HepG2 (cell line): Measurements from ENCODE around the gene MAMSTR. TPM values are rescaled to one million over a fixed set of nuclear protein-coding genes. Genes with fewer than 3 reads are reported as not detected.
A peak's percentile ranks its signal among the peaks of the same experiment; 100 is the strongest.

Source experiments
- CHD4 ChIP-seq: fragments of 200-600 bp; sonication (generic); IDR thresholded peaks from 2 replicates; pipeline ENCODE4 v1.7.0; 2017; ENCODE audit warnings: mild to moderate bottlenecking, low read length, borderline replicate concordance
- FOSL2 ChIP-seq: sonication (generic); formaldehyde crosslinking; IDR thresholded peaks from 2 replicates; pipeline ENCODE4 v1.4.0; 2020; ENCODE audit warnings: missing genetic modification reagents
- MYNN ChIP-seq: sonication (generic); formaldehyde crosslinking; IDR thresholded peaks from 2 replicates; pipeline ENCODE4 v1.4.0; 2020; ENCODE audit warnings: mild to moderate bottlenecking, low read depth, missing genetic modification reagents
- ZBTB21 ChIP-seq: sonication (generic); formaldehyde crosslinking; IDR thresholded peaks from 2 replicates; pipeline ENCODE4 v1.4.0; 2020; ENCODE audit warnings: missing genetic modification reagents
- ZBTB3 ChIP-seq: sonication (generic); formaldehyde crosslinking; IDR thresholded peaks from 2 replicates; pipeline ENCODE4 v1.4.0; 2020; ENCODE audit warnings: low read depth, mild to moderate bottlenecking, moderate library complexity, missing genetic modification reagents, borderline replicate concordance
- ZNF224 ChIP-seq: sonication (generic); formaldehyde crosslinking; IDR thresholded peaks from 2 replicates; pipeline ENCODE4 v1.5.0; 2020; ENCODE audit warnings: mild to moderate bottlenecking, missing genetic modification reagents
- ZNF263 ChIP-seq: sonication (generic); formaldehyde crosslinking; IDR thresholded peaks from 2 replicates; pipeline ENCODE4 v1.4.0; 2020; ENCODE audit warnings: missing genetic modification reagents
- ZNF367 ChIP-seq: sonication (generic); formaldehyde crosslinking; IDR thresholded peaks from 2 replicates; pipeline ENCODE4 v1.4.0; 2020; ENCODE audit warnings: missing genetic modification reagents, borderline replicate concordance
- polyA plus RNA-seq, 8 experiments: library from polyadenylated mRNA; depleted of rRNA in 3 of 8; stranded (reverse) in 7 of 8; unstranded in 1 of 8; fragments of >200 nt; fragmentation: Illumina TruSeq in 4 of 8; extraction: Trizol in 4 of 8; gene quantifications; 2 replicates each; pipeline versions ENCODE4 v1.2.1 to v1.2.3, GENCODE V29; 2011 to 2016; ENCODE audit warnings: low read depth in 4 of 8, missing spikeins in 1 of 8, mixed read lengths in 1 of 8; ENCODE audit not compliant: insufficient read depth in 1 of 8
- total RNA-seq, 5 experiments: library from RNA; depleted of rRNA; stranded (reverse); fragments of >200 nt; fragmentation: Illumina TruSeq; extraction: Trizol; gene quantifications; 2 replicates each; pipeline ENCODE4 v1.2.3, GENCODE V29; 2016; ENCODE audit warnings: low read depth in 1 of 5
- TF ChIP-seq, protein P1 (sequence below): sonication (generic); formaldehyde crosslinking; IDR thresholded peaks from 2 replicates; pipeline ENCODE4 v1.4.0; 2020; ENCODE audit warnings: missing genetic modification reagents, borderline replicate concordance
- TF ChIP-seq, protein P2 (sequence below): sonication (generic); formaldehyde crosslinking; IDR thresholded peaks from 2 replicates; pipeline ENCODE4 v1.5.0; 2020; ENCODE audit warnings: missing genetic modification reagents
- TF ChIP-seq, protein P3 (sequence below): sonication (generic); formaldehyde crosslinking; IDR thresholded peaks from 2 replicates; pipeline ENCODE4 v1.4.0; 2020; ENCODE audit warnings: mild to moderate bottlenecking, missing genetic modification reagents
- TF ChIP-seq, protein P4 (sequence below): sonication (generic); formaldehyde crosslinking; IDR thresholded peaks from 2 replicates; pipeline ENCODE4 v1.8.0; 2022; ENCODE audit warnings: missing genetic modification reagents, mild to moderate bottlenecking, moderate library complexity, borderline replicate concordance

Gene MAMSTR
- total and polyA plus RNA-seq, 2 of the 13 experiments (the other 11 are each of a cell fraction or from before 2014, with no cell fraction given): 2.2 to 2.4 TPM

DNA sequence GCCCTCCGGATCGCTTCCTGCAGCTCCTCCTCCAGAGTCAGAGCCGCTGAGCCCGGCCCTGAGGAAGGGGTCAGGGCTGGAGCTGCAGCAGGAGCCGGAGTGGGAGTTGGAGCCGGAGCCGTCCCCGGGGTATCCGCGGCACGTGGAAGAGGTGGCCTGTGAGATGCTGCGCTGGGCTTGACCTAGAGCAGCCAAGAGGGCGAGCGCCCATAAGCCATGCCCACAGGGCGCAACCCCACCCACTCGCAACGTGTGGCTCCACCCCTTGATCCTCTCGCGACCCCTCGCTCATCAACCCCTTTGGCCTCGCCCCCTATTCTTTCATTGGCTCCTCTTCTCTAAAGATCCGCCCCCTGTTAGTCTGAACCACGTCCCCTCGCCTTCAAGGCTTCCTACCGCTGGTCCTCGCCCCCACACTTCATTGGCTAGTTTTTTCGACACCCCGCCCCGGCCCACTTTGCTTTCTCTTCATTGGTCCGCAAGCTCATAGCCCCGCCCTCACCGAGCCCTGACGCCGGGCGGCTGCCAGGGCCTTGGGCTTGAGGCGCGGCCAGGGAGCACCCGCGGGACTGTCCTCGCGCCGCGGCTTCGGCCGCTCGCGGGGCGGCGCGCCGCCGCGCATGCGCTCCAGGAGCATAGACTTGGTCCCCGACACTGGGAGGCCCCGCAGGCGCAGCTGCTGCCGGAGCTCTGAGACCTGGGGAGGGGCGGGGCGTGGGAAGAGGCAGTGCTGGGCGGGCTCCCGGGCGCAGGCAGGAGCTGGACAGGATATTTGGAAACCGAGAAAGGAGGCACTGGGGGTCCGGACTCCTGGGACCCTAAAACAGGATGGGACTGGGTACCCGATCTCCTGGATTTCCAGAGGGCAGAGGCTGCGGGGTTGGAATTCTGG lies 5.4 kb downstream of the MAMSTR start (continued):
- TF ChIP-seq, protein P1, sequence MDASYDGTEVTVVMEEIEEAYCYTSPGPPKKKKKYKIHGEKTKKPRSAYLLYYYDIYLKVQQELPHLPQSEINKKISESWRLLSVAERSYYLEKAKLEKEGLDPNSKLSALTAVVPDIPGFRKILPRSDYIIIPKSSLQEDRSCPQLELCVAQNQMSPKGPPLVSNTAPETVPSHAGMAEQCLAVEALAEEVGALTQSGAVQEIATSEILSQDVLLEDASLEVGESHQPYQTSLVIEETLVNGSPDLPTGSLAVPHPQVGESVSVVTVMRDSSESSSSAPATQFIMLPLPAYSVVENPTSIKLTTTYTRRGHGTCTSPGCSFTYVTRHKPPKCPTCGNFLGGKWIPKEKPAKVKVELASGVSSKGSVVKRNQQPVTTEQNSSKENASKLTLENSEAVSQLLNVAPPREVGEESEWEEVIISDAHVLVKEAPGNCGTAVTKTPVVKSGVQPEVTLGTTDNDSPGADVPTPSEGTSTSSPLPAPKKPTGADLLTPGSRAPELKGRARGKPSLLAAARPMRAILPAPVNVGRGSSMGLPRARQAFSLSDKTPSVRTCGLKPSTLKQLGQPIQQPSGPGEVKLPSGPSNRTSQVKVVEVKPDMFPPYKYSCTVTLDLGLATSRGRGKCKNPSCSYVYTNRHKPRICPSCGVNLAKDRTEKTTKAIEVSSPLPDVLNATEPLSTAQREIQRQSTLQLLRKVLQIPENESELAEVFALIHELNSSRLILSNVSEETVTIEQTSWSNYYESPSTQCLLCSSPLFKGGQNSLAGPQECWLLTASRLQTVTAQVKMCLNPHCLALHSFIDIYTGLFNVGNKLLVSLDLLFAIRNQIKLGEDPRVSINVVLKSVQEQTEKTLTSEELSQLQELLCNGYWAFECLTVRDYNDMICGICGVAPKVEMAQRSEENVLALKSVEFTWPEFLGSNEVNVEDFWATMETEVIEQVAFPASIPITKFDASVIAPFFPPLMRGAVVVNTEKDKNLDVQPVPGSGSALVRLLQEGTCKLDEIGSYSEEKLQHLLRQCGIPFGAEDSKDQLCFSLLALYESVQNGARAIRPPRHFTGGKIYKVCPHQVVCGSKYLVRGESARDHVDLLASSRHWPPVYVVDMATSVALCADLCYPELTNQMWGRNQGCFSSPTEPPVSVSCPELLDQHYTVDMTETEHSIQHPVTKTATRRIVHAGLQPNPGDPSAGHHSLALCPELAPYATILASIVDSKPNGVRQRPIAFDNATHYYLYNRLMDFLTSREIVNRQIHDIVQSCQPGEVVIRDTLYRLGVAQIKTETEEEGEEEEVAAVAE (CRISPR knock-in tag): no peak; the same call in 1 of the 2 replicates
- TF ChIP-seq MYNN (CRISPR knock-in tag) (no peak), ZNF224 (CRISPR knock-in tag) (no peak), ZBTB21 (no peak), FOSL2 (CRISPR knock-in tag) (no peak), ZNF263 (peak; percentile 95), ZBTB3 (CRISPR knock-in tag) (no peak), CHD4 (no peak), ZNF367 (CRISPR knock-in tag) (no peak)
- TF ChIP-seq, protein P2, sequence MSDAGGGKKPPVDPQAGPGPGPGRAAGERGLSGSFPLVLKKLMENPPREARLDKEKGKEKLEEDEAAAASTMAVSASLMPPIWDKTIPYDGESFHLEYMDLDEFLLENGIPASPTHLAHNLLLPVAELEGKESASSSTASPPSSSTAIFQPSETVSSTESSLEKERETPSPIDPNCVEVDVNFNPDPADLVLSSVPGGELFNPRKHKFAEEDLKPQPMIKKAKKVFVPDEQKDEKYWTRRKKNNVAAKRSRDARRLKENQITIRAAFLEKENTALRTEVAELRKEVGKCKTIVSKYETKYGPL (CRISPR knock-in tag): no peak
- TF ChIP-seq, protein P3, sequence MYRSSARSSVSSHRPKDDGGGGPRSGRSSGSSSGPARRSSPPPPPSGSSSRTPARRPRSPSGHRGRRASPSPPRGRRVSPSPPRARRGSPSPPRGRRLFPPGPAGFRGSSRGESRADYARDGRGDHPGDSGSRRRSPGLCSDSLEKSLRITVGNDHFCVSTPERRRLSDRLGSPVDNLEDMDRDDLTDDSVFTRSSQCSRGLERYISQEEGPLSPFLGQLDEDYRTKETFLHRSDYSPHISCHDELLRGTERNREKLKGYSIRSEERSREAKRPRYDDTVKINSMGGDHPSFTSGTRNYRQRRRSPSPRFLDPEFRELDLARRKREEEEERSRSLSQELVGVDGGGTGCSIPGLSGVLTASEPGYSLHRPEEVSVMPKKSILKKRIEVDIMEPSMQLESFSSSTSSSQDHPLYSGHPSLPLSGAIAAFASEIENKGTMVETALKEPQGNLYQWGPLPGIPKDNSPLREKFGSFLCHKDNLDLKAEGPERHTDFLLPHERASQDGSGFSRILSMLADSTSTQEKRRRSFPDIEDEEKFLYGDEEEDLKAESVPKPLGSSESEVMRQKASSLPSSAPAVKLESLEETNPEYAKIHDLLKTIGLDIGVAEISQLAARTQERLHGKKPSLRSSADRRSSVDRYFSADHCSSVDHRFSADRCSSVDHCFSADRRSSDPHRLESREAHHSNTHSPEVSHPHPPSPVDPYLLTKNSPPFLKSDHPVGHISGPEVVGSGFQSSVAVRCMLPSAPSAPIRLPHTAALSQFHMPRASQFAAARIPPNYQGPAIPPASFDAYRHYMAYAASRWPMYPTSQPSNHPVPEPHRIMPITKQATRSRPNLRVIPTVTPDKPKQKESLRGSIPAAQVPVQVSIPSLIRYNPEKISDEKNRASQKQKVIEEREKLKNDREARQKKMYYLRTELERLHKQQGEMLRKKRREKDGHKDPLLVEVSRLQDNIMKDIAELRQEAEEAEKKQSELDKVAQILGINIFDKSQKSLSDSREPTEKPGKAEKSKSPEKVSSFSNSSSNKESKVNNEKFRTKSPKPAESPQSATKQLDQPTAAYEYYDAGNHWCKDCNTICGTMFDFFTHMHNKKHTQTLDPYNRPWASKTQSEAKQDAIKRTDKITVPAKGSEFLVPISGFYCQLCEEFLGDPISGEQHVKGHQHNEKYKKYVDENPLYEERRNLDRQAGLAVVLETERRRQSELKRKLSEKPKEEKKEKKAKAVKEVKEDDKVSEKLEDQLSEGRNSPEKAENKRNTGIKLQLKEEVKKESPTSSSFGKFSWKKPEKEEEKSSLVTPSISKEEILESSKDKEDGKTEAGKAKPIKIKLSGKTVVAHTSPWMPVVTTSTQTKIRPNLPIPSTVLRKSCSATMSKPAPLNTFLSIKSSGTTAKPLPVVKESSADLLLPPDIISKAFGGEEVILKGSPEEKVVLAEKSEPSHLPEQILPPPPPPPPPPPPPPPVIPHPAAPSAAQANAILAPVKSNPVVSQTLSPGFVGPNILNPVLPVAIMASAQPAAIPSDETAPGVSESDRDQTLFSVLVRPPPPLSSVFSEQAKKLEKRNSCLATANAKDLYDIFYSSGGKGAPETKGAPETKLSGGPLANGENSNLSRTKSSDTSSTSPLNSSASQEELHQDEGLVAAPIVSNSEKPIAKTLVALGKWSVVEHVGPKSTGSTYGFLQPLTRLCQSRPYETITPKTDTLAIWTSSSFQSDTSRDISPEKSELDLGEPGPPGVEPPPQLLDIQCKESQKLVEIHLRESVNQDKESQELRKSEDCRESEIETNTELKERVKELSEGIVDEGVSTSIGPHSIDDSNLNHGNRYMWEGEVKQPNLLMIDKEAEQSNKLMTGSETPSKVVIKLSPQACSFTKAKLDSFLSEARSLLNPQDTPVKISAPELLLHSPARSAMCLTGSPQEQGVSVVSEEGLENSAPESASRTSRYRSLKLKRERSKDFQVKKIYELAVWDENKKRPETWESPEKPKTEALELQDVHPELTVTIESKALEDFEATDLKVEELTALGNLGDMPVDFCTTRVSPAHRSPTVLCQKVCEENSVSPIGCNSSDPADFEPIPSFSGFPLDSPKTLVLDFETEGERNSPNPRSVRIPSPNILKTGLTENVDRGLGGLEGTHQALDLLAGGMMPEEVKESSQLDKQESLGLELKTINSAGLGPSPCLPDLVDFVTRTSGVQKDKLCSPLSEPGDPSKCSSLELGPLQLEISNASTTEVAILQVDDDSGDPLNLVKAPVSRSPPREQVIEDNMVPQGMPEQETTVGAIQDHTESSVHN (CRISPR knock-in tag): no peak; the same call in 1 of the 2 replicates
- TF ChIP-seq, protein P4, sequence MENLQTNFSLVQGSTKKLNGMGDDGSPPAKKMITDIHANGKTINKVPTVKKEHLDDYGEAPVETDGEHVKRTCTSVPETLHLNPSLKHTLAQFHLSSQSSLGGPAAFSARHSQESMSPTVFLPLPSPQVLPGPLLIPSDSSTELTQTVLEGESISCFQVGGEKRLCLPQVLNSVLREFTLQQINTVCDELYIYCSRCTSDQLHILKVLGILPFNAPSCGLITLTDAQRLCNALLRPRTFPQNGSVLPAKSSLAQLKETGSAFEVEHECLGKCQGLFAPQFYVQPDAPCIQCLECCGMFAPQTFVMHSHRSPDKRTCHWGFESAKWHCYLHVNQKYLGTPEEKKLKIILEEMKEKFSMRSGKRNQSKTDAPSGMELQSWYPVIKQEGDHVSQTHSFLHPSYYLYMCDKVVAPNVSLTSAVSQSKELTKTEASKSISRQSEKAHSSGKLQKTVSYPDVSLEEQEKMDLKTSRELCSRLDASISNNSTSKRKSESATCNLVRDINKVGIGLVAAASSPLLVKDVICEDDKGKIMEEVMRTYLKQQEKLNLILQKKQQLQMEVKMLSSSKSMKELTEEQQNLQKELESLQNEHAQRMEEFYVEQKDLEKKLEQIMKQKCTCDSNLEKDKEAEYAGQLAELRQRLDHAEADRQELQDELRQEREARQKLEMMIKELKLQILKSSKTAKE (CRISPR knock-in tag): no peak
